GM18867 (cell line): ENCODE measurements around the gene CST6.
"Not testable (repeated sequence)": the region's sequence is repeated elsewhere in the genome, so short reads cannot be mapped to it uniquely, and the experiment has no call there.

Source experiments
- ATAC-seq: cut with Tn5 transposase; IDR thresholded peaks from one replicate; pipeline ENCODE4 v1.9.1; 2021; ENCODE audit warnings: mild to moderate bottlenecking, moderate library complexity; ENCODE audit not compliant: unreplicated experiment

The CST6 gene

DNA sequence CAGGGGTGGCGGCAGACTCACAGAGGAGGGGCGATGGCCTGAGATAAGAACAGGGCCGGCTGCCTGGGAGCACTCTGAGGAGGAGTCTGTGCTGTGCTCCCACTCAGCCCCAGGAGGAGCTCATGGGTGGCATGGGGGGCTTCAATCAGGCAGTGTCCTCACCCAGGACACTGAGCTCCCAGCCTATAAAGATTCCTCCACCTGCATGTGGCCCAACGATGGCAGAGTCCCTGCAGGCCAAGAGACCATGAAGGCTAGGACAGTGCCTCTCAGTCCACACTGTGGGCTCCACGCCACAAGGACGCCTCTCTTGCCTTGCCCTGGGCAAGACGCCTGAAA lies 1.9 kb downstream of the CST6 start:
- ATAC-seq = no peak

DNA sequence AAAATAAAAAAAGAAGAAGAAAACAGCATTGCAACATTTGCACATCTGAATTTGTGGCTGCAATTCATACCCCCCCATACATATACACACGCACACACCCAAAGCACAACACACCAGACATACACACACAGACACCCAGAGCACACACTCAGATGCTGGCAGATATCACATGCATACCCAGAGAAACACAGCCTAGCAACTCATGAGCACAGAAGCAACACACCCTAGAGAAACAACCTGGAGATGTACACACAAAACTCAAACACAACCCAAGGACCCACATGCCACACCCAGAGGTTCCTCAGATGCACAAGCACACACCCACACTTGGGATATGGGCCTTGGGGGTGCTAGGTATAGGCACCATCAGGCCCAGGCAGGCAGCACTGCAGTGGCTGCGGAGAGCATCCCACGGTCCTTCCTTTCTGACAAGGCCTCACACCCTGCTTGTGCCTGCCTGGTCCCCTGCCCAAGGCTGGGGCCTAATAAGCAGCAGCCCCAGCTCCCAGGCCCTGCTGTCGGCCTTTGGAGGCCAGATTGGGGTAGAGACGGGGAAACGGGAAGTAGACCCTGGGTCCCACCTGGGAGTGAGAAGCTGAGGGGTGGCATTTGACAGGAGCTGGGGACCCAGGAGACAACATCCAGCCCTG lies 3.1 kb downstream of the CST6 start:
- ATAC-seq = no peak

DNA sequence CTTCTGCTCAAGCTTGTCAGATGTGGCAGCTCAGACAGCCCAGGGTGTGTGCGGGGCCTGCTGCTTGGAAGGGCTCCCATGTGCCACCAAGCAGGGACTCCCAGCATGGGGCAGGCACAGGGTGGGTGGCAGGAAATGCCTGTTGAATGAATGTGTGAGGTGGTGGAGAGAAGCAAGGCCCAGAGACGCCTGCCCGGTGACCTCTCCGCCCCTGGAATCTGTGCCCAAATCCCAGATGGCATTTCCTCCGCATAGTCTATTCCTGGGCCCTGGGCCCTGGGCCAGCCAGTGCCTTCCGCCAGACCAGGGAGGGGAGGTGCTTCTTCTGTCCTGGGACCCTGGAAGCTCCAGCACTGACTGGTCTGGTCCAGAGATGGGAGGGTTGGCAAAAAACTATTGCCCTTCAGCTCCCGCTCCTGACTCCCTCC lies 3.7 kb downstream of the CST6 start:
- no peak for ATAC-seq

DNA sequence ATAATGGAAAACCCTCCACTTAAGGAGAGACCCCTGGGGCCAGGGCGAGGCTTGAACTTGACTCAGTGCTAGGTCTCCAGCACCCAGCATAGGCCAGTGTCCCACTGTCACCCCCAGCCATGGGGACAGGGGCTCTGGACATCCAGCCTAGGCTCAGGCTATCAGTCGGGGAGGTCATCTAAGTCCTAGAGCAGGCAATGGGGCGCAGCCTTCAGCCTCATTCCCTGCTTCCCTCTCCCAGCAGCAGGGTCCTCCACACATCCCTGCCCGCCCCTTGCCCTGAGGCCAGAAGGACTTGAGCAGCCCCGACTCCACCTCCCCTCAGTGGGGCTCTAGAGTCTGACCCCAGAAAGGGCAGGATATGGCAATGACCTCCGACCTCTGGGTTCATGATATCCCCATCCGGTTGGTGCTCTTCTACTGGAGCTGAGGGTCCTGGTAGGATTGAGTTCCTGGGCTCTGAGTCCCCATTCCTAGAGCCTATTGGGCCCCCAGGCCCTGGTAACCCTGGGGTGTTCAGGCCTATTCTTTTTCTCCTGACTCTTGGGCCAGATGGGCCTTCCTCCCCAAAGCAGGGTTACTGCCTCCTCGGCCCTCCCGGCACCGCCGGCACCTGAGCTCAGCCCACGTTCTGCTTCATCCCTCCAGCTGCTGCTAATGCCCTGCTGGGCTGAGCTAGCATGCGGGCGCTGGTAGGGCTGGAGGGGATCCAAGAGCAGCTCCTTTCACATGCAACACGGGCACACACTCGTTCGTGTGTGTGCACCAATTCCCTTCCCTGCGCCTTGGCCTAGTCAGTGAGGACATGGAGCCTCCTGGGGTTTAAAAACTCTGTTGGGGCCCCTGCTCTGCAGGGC lies 4.4 kb downstream of the CST6 start:
- no peak for ATAC-seq

DNA sequence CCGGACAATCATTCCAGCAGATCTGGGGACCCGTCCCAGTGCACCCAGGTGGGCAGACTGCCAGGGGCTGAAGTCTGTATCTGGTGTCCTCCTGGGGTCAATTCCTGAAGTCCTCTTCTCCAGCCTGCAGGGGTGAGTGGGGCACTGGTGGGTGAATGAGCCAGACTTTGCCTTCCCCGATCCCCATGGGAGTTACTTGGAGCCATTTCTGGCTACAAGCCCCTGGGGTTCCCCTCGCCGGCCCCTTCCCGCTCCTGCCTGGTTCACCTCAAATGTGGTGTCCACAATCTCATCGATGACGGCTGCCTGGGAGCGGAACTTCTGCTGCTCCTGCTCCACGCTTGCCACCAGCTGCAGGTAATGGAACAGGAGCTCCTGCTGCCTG lies 5.0 kb downstream of the CST6 start:
- ATAC-seq = no peak

DNA sequence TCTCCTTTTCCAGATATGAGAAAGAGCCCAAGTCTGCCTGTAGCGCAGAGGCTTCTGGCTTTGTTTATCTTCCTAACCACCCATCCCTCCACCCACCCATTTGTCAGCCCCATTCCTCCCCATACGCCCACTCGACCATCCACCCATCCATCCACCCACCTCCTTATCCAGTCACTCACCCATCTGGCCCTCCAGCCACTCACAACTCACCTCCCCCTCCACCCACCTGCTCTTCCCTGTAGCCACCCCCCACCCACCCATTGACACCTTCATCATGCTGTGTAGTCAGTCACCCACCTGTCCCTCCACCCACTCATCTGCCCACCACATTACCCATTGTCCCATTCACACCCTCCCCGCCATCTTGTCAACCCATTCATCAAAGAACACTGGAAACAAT lies 5.5 kb downstream of the CST6 start:
- no peak for ATAC-seq

DNA sequence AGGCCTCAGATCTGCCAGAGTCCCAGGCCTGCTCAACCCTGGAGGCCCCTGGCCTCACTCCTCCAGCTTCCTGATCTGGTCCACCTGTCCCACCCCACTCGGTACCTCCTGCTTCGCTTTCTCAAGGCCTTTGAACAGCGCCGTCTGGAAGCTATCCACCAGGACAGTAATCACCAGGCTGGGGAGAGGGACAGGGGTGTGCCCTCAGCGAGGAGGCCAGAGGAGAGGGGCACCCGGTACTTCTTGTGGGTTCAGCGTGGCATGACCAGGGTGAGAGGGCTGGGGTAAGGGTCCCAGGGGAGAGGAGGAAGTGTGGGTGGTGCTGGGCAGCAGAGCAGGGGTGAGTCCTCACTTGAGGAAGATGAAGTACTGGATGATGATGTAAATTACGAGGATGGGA lies 8.4 kb downstream of the CST6 start:
- no peak for ATAC-seq

DNA sequence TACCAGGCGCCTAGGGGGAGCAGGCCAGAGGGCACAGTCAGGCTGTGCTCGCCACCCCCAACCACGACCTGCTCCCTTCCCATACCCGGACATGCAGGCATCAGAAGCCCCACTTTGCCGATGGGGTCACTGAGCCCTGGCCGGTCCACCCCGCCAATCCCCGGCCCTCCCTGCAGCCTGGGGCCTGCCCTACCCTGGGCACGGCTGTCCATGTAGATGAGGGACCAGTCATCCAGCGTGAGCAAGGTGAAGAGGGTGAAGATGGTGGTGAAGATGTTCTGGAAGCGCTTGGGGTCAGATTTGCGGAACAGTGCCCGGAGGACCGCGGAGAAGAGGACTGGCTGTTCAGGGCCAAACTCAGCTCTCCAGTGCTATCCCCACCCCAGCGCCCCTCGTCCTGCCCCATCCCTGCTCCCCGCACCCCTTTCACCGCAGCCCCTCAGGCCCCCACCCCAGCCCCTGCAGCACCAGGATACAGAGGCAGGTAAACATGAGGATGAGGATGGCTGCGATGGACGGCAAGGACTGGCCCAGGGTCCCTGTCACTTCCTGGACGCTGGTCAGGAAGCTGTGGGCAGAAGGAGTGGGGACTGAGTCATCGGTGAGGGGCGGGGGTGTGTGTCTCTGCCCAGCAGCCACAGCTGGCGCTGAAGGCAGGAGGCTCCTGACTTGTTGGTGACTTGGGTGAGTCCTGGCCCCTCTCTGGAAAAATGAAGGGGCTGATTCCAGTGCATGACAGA lies 9.0 kb downstream of the CST6 start:
- no peak for ATAC-seq

DNA sequence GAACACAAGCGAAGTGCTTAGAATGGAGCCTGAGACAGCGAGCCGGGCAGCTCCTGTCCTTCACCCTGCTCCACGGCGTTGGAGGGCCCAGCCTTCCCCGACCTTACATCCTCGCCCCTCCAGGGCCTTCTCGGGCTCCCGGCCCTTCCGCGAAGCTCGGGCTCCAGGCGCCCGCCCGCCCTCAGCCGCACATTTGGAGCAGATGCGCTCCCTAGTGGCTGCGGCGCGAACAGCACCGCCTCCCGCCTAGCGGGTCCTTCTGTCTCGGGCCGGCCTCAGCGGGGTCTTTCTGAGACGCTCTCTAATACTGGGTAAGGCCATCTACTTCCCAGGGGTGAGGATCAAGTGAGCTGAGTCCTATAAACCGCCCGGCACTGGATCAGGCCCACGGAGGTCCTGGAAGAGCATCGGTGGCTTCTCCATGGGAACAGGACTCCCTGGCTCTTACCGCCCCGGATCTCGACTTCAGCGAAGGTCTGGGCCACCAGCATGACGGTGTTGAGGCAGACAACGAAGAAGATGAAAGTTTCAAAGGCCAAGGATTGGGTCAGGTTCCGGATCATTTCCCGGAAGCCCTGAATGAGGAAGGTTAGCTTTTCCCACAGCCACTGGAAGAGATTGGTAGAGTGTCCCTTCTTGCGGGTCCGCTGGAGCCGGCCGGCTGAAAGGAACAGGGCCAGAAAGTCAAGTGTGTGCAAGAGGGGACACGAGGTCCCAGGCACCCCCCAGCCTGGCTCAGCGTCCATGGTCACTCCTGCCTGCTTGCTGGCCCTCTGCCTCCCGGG lies 10.8 kb downstream of the CST6 start:
- peak; percentile 50 for ATAC-seq

DNA sequence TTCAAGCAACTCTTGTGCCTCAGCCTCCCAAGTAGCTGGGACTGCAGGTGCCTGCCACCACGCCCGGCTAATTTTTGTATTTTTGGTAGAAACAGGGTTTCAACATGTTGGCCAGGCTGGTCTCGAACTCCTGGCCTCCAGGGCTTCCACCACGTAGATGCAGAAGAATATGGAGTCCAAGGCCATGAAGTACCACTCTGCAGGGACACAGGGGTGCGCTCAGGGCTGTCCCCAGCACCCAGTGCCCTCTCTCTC lies 11.3 kb downstream of the CST6 start:
- not testable (repeated sequence) for ATAC-seq

DNA sequence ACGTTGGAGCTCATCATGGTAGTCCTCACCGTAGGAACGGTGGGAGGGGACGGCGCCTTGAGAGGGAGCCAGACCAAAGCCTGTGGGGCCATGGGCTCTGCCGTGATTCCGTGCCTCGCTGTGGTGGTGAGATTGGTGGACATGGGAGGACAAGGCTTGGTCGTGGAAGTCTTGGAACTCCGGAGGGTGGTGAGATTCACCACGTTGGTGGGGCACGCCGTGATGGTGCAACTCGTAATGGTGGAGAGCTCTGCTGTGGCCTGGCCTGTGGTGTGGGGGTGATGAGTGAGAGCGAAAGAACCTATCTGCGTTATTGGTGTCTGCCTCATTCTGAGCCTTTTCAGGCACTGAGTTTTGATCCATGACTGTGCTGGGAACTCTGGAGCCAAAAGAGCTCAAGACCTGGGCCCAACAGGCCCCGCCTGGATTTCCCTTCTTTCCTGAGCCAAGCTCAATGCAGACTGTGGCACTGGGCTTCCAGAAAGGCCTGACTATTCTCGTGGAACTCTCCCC lies 14.3 kb downstream of the CST6 start, which contains the start of gene CATSPER1:
CATSPER1 (minus strand) TSS at position 463 of the 513 bp plus-strand sequence; CDS start at position 363, 100 bp downstream.
- ATAC-seq = no peak

DNA sequence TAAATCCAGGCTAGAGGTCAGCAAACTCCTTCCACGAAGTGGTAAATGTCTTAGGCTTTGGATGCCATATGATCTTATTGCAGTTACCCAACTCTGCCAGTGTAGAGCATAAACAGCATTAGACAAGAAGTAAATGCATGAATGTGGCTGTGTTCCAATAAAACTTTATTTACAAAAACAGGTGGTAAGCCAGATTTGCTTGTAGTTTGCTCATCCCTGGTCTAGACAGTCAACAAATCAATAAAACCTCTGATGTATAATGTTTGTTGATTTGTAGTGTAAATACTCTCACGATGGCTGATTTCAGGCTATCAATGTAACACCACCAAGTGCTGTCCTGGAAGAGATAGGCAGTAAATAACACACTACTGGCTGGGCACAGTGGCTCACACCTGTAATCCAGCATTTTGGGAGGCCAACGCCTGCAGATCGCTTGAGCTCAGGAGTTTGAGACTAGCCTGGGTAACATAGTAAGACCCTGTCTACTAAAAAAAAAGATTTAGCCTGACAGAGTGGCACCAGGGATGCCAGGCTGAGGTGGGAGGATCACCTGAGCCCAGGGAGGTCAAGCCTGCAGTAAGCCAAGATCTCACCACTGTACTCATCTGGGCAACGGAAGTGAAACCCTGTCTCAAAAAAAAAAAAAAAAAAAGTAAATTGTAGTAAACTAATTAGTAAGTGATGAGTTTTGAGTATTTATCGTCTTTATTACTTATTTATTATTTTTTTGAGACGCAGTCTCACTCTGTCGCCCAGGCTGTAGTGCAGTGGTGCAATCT lies 21.3 kb downstream of the CST6 start:
- ATAC-seq = no peak

DNA sequence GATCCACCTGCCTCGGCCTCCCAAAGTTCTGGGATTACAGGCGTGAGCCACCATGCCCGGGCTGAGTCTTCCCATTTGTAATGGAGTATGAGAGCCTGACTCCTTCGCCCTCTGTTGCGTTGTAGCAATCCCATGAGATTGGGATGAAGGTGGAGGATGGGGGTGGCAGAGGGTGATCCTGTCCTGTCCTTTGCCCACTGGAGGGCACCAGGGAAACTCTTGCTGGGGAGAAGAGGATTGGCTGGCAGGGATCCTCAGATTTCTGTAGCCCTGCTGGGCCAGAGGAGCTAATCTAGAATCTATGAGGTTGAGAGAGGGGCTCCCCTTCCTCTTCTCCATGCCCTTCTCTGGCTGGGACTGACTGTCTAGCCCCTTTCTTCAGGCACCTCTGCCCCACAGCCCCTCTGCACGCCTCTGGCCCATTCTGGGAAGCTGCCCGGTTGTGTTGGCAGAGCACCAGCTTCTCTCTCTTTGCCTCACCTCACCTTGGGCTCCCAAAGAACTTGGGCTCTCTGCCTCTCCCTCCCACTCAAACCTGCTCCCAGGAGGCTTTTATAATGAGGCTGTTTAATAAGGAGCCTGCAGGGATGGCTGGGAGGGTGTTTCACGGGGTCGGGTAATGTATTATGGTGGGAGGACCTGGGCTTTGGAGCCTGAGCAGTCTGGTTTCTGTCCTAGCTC lies 24.0 kb downstream of the CST6 start:
- ATAC-seq = no peak

DNA sequence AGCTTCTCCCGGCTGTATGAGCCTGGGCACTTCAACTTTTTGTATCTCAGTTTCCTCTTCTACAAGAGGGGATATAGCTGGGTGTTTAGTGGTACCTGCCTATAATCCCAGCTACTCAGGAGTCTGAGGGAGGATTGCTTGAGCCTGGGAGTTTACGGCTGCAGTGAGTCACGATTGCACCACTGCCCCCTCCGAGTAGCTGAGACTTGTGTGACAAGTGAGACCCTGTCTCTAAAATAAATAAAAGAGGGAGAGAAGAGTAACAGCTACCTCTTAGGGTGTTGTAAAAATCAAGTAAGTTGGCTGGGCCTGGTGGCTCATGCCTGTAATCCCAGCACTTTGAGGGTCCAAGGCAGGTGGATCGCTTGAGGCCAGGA lies 24.5 kb downstream of the CST6 start:
- no peak for ATAC-seq

DNA sequence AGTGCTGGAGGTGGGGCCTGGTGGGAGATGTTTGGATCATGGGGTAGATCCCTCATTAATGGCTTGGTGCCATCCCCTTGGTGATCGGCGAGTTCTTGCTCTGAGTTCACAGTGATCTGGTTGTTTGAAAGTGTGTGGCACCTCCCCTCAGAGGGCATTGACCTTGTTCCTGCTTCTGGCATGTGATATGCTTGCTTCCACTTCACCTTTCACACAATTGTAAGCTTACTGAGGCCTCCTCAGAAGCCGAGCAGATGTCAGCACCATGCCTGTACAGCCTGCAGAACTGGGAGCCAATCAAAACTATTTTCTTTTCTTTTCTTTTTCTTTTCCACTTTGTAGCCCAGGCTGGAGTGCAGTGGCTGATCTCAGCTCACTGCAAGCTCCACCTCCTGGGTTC lies 25.5 kb downstream of the CST6 start:
- ATAC-seq = no peak

DNA sequence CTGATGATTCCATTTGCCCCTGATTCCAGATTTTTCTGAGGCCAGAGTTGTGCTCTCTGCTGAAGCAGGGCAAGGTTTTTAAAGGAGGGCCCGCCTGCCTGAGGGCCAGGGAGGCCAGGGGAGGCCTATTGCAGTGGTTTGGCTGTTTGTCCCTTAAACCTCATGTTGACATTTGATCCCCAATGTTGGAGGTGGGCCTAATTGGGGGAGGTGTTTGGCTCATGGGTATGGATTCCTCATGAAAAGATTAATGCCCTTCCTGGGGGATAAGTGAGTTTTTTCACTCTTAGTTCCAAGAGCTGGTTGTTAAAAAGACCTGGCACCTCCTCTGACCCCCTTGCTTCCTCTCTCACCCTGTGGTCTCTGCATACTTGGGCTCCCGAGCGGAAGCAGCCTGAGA lies 28.0 kb downstream of the CST6 start:
- no peak for ATAC-seq

DNA sequence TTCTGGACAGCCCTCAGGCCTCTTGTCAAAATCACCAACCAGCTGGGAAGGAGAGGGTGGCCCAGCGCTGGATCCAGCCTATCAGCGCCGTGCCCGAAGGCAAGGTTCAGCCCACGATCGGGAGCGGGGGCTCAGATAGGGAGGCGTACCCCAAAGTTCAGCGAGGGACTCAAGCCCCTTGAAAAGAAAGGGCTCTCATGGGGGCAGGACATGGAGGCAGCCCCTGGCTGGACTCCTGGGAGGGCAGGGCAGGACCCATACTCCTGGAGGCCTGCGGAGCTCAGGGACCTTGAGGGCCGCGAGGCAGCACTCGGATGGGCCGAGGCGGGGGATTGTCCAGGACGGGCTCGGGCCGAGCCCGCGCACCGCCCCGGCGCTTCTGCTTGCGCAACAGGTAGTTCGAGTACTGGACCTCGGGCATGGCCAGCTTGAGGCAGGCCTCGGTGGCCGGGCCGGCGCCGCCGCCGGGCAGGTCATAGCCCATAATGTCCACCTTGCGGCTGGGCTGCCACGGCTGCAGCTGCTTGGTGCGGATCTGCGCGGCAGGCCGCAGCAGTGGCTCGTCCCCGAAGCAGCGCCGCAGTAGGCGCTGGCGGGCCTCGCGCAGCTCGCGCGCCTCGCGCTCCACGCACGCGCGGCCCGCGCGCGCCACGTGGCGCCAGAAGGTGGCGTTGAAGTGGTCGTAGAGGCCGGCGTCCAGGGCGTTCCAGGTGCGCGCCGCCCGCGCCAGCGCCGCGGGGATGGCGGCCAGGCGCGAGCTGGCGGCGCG lies 30.6 kb downstream of the CST6 start:
- ATAC-seq = no peak

DNA sequence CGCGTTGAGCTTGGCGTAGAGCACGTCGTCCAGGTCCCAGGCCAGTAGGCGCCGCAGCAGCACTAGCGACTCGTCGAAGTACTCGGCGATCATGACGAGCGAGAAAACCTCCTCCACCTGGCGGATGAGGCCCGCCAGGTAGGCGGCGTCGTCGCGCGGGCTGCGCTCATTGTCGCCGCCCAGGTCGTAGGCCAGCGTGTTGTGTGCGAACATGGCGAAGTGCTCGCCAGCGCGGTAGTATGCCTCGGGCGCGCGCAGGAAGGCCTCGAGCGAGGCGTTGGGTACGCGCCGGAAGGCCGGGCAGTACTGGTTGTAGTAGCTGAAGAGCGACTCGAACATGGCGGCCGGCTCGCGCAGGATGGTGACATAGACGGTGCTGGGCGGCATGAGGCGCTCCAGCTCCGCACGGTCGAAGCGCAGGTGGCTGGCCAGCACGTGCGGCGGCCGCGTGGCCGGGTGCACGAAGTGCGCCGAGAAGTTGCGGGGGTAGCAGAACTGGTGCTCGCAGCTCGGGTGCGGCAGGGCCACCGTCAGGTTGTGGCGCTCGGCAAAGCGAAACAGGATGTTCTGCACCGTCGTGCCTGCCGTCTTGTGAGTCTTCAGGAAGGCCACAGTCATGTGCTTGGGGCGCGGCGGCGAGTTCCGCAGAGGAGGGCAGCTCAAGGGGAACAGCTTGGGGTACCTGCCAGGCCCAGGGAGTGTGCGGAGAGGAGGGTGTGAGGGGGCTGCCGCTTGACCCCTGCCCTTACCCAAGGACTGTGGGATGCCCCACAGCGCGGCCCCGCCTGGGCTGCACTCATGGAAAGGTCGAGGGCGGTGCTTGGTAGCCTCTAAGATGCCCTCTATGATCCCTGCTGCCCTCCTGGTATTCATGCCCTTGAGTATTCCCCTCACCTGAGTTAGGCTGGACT lies 31.4 kb downstream of the CST6 start:
- ATAC-seq = no peak
